Fibroblast of the aortic adventitia (primary cell): ENCODE data around the gene PHYHD1. TPM values are rescaled to one million over a fixed set of nuclear protein-coding genes. Genes with fewer than 3 reads are reported as not detected.

ENCODE experiments used
- DNase-seq: peaks from one replicate; pipeline ENCODE4 v3.0.0-alpha.2; 2010; ENCODE audit warnings: low read depth
- H3K4me3 ChIP-seq: 2 replicates; pipeline ENCODE4 v1.5.1; 2011; ENCODE audit warnings: low read depth, mild to moderate bottlenecking, control low read depth, low read length, moderate library complexity
- CTCF ChIP-seq: IDR thresholded peaks from 2 replicates; pipeline ENCODE4 v1.5.1; 2011; ENCODE audit warnings: mild to moderate bottlenecking, low read length, control low read depth, inconsistent platforms; ENCODE audit not compliant: insufficient read depth
- total RNA-seq: library from RNA; depleted of rRNA; stranded (reverse); fragments of >200 nt; gene quantifications from 2 replicates; pipeline ENCODE4 v1.2.3, GENCODE V29; 2012; ENCODE audit warnings: low replicate concordance

Gene PHYHD1
- total RNA-seq, 1 donor, result 8.5 TPM

- DNase-seq, result no peak
- no peak overlapping the region for H3K4me3 ChIP-seq
- no peak for TF ChIP-seq CTCF
Measured at GRCh38 chr9:128901822-128902221, 19.0 kb upstream of the PHYHD1 start.

- no peak for DNase-seq
Measured at GRCh38 chr9:128902351-128903078, 18.3 kb upstream of the PHYHD1 start.

GRCh38 chr9:128903079-128903461, 17.7 kb upstream of the PHYHD1 start:
- no peak for TF ChIP-seq CTCF
- H3K4me3 ChIP-seq, result no peak overlapping the region
- no peak for DNase-seq

More at GRCh38 chr9:128902351-128903078, 18.3 kb upstream of the PHYHD1 start:
- H3K4me3 ChIP-seq, result no peak overlapping the region
- TF ChIP-seq CTCF, result no peak

- no peak for TF ChIP-seq CTCF
- H3K4me3 ChIP-seq, result no peak overlapping the region
- DNase-seq, result no peak
Measured at GRCh38 chr9:128903871-128904620, 16.7 kb upstream of the PHYHD1 start.

GRCh38 chr9:128905964-128906363, 14.8 kb upstream of the PHYHD1 start:
- H3K4me3 ChIP-seq, result no peak overlapping the region
- TF ChIP-seq CTCF, result no peak
- no peak for DNase-seq

- no peak overlapping the region for H3K4me3 ChIP-seq
- DNase-seq, result no peak
- TF ChIP-seq CTCF, result no peak
Measured at GRCh38 chr9:128906741-128907140, 14.0 kb upstream of the PHYHD1 start.
